Sigmoid colon (tissue), 7 donors: ENCODE data around the gene EDDM13. TPM values are rescaled to one million over a fixed set of nuclear protein-coding genes. Genes with fewer than 3 reads are reported as not detected.
A peak's percentile ranks its signal among the peaks of the same experiment; 100 is the strongest.

Source experiments
- DNase-seq: peaks from one replicate; pipeline ENCODE4 v3.0.0-alpha.2; 2019
- H3K27ac ChIP-seq, 4 donors: fragments of 200-600 bp; sonication (generic); one replicate each; pipeline ENCODE4 v1.5.1; 2016 to 2019; ENCODE audit warnings: mild to moderate bottlenecking in 1 of 4
- H3K27me3 ChIP-seq, 3 donors: fragments of 200-600 bp; sonication (generic); one replicate each; pipeline ENCODE4 v1.5.1; 2019; ENCODE audit warnings: mild to moderate bottlenecking in 1 of 3
- H3K36me3 ChIP-seq, 4 donors: fragments of 200-600 bp; sonication (generic); one replicate each; pipeline ENCODE4 v1.5.1; 2016 to 2019
- H3K4me1 ChIP-seq, 4 donors: fragments of 200-600 bp; sonication (generic); one replicate each; pipeline ENCODE4 v1.5.1; 2017 to 2019
- H3K4me3 ChIP-seq, 4 donors: fragments of 200-600 bp; sonication (generic); one replicate each; pipeline ENCODE4 v1.5.1; 2017 to 2019; ENCODE audit warnings: mild to moderate bottlenecking in 2 of 4, moderate library complexity in 1 of 4
- H3K9me3 ChIP-seq, 4 donors: fragments of 200-600 bp in 3 of 4; sonication (generic) in 3 of 4; one replicate each; pipeline versions ENCODE4 v1.5.1 to v1.6.1; 2013 to 2019
- CTCF ChIP-seq, 4 experiments: fragments of 450-650 bp in 3 of 4; fragments of 200-600 bp in 1 of 4; IDR thresholded peaks; one replicate each; pipeline ENCODE4 v1.5.1; 2016 to 2019; ENCODE audit warnings: antibody characterized with exemption in 4 of 4, mild to moderate bottlenecking in 3 of 4, moderate library complexity in 2 of 4
- EP300 ChIP-seq, 4 donors: sonication (generic); formaldehyde crosslinking; IDR thresholded peaks; one replicate each; pipeline ENCODE4 v1.6.1; 2017; ENCODE audit warnings: antibody characterized with exemption in 4 of 4
- POLR2A ChIP-seq, 2 donors: fragments of 450-650 bp; IDR thresholded peaks; one replicate each; pipeline ENCODE4 v1.6.1; 2016; ENCODE audit warnings: antibody characterized with exemption in 2 of 2, mild to moderate bottlenecking in 2 of 2, moderate library complexity in 2 of 2
- POLR2AphosphoS5 ChIP-seq, 4 donors: sonication (generic); formaldehyde crosslinking; IDR thresholded peaks; one replicate each; pipeline ENCODE4 v1.6.1; 2017; ENCODE audit warnings: antibody characterized with exemption in 4 of 4
- WGBS, 2 donors: extraction: QIAGEN DNeasy Blood & Tissue Kit; methylation state at CpG; one replicate each; pipeline ENCODE4 v1.1.7; 2013; 5-methylcytosine and 5-hydroxymethylcytosine counted together
- intact Hi-C: fragments of 100-400 bp; cut with DNase I; formaldehyde crosslinking; loops from one replicate; pipeline ENCODE4 v1.15.1; 2023
- polyA plus RNA-seq, 3 donors: library from polyadenylated mRNA; stranded (reverse); fragments of 200-250 nt; gene quantifications; one replicate each; pipeline ENCODE4 v1.2.3, GENCODE V29; 2013
- total RNA-seq, 4 donors: library from RNA; depleted of rRNA; stranded (reverse); fragments of >200 nt; gene quantifications; one replicate each; pipeline ENCODE4 v1.1.0, GENCODE V29; 2016
- donor health status: healthy with polysubstance abuse.
- donor health status: Bipolar disorder and iron deficiency.
- donor health status: healthy.

EDDM13 gene
- total and polyA plus RNA-seq, 7 donors: 0.32 to 10.8 TPM; not detected in 5

GRCh38 chr19:56309511-56310185 lies 37.1 kb downstream of the EDDM13 start:
- Histone ChIP-seq H3K27ac (no peak overlapping the region), H3K4me1 (peaks cover 0 to 10% (median 8%) of the 10 kb centered on the region in 4 donors), H3K9me3 (no peaks in the 10 kb centered on the region), H3K27me3 (no peaks in the 10 kb centered on the region), H3K4me3 (no peak overlapping the region), H3K36me3 (peaks cover 0 to 27% (median 0%) of the 10 kb centered on the region in 4 donors)
- WGBS, 2 donors: 80 to 87% methylated on average over 11 of the region's 11 CpGs
- no peak for TF ChIP-seq EP300 (IDR thresholded peaks at IDR 0.05)
- TF ChIP-seq POLR2A (IDR thresholded peaks at IDR 0.05): no peak
- TF ChIP-seq CTCF (IDR thresholded peaks at IDR 0.05): peak in 2 of 4 experiments; percentile 18 to 30
- intact Hi-C loops: loop anchor here (5.0 to 10.0 kb wide), 2 partner anchors 167 to 235 kb away; partner anchors contain the start of gene ZNF444
- no peak for DNase-seq

GRCh38 chr19:56310462-56310861 lies 37.9 kb downstream of the EDDM13 start:
- TF ChIP-seq POLR2A (IDR thresholded peaks at IDR 0.05) (no peak), EP300 (IDR thresholded peaks at IDR 0.05) (no peak), POLR2AphosphoS5 (IDR thresholded peaks at IDR 0.05) (no peak)
- peaks cover 0 to 19% (median 0%) of the 10 kb centered on the region in 4 donors for H3K36me3 ChIP-seq
- H3K27me3 ChIP-seq: no peaks in the 10 kb centered on the region
- peaks cover 0 to 11% (median 8%) of the 10 kb centered on the region in 4 donors for H3K4me1 ChIP-seq
- intact Hi-C loops: loop anchor here (5.0 to 10.0 kb wide), 2 partner anchors 168 to 236 kb away; partner anchors contain the start of gene ZNF444
- no peak overlapping the region for H3K27ac ChIP-seq
- no peak overlapping the region for H3K4me3 ChIP-seq
- DNase-seq: no peak
- 80 to 83% methylated on average over 8 of the region's 8 CpGs for WGBS, 2 donors
- no peaks in the 10 kb centered on the region for H3K9me3 ChIP-seq

GRCh38 chr19:56312342-56312741 lies 39.8 kb downstream of the EDDM13 start:
- Histone ChIP-seq H3K36me3 (peaks cover 0 to 18% (median 0%) of the 10 kb centered on the region in 4 donors), H3K27ac (no peak overlapping the region), H3K4me3 (no peak overlapping the region), H3K27me3 (no peaks in the 10 kb centered on the region), H3K4me1 (peaks cover 0 to 18% (median 11%) of the 10 kb centered on the region in 4 donors), H3K9me3 (no peaks in the 10 kb centered on the region)
- intact Hi-C loops: loop anchor here (5.0 to 10.0 kb wide), 2 partner anchors 170 to 238 kb away; partner anchors contain the start of gene ZNF444
- 63 to 91% methylated on average over 4 of the region's 4 CpGs for WGBS, 2 donors
- TF ChIP-seq EP300 (IDR thresholded peaks at IDR 0.05) (no peak), POLR2A (IDR thresholded peaks at IDR 0.05) (no peak), POLR2AphosphoS5 (IDR thresholded peaks at IDR 0.05) (no peak), CTCF (IDR thresholded peaks at IDR 0.05) (no peak)
- no peak for DNase-seq

DNA sequence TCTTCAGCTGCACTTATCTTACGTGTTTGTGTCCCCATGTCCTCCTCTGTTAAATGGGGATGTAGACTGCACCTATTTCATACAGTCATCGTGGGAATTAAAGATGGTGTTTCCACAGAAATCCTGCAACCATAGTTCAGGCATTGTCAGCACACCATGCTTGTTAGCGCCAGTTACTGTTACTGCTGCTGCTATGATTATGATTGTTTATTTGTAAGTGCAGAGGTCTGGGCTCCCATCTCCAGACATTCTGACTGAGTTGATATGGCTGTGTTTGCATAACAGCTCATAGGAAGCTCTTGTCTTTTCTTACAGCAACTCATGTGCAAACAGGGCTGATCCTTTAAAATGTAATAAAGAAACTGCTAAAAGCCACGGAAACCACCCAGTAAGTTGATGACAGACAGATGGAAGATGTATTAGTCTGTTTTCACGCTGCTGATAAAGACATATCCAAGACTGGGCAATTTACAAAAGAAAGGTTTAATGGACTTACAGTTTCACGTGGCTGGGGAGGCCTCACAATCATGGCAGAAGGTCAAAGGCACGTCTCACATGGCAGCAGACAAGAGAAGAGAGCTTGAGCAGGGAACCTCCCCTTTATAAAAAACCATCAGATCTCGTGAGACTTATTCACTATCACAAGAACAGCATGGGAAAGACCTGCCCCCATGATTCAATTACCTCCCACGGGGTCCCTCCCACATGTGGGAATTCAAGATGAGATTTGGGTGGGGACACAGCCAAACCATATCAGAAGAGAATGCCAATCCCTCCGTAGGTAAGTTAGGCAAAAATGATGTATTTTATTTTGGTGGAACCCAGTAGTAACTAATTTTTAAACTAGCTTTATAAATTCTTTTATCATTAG lies 40.5 kb downstream of the EDDM13 start:
- Histone ChIP-seq H3K27ac (peak overlapping the region in 1 of 4 donors; percentile 94), H3K4me1 (peaks cover 0 to 18% (median 11%) of the 10 kb centered on the region in 4 donors), H3K9me3 (no peaks in the 10 kb centered on the region), H3K4me3 (no peak overlapping the region), H3K27me3 (no peaks in the 10 kb centered on the region), H3K36me3 (peaks cover 0 to 18% (median 0%) of the 10 kb centered on the region in 4 donors)
- 82 to 87% methylated on average over 10 of the region's 10 CpGs for WGBS, 2 donors
- no peak for DNase-seq
- no peak for TF ChIP-seq POLR2A (IDR thresholded peaks at IDR 0.05)
- intact Hi-C loops: loop anchor here (5.0 to 10.0 kb wide), 2 partner anchors 171 to 238 kb away; partner anchors contain the start of gene ZNF444

GRCh38 chr19:56314018-56314380 lies 41.5 kb downstream of the EDDM13 start:
- Histone ChIP-seq H3K4me1 (peaks cover 0 to 18% (median 11%) of the 10 kb centered on the region in 4 donors), H3K9me3 (no peaks in the 10 kb centered on the region), H3K27me3 (no peaks in the 10 kb centered on the region), H3K36me3 (peaks cover 0 to 12% (median 0%) of the 10 kb centered on the region in 4 donors), H3K4me3 (peak overlapping the region; percentile 47 to 76 (median 68)), H3K27ac (peak overlapping the region; percentile 94 to 97 (median 95))
- DNase-seq: no peak
- 1% methylated on average over 9 of the region's 9 CpGs for WGBS, 2 donors
- TF ChIP-seq EP300 (IDR thresholded peaks at IDR 0.05): no peak
- no peak for TF ChIP-seq POLR2A (IDR thresholded peaks at IDR 0.05)
- TF ChIP-seq CTCF (IDR thresholded peaks at IDR 0.05): no peak
- no peak for TF ChIP-seq POLR2AphosphoS5 (IDR thresholded peaks at IDR 0.05)
- intact Hi-C loops: loop anchor here (5.0 to 10.0 kb wide), 2 partner anchors 172 to 239 kb away; partner anchors contain the start of gene ZNF444
